K562 (cell line): ENCODE measurements around the gene CUTC. TPM values are rescaled to one million over a fixed set of nuclear protein-coding genes. Genes with fewer than 3 reads are reported as not detected.
A peak's percentile ranks its signal among the peaks of the same experiment; 100 is the strongest.

ENCODE experiments used
- BDP1 ChIP-seq: IDR thresholded peaks from 3 replicates; pipeline ENCODE4 v1.6.1; 2011; ENCODE audit not compliant: insufficient read length, insufficient read depth
- BRD4 ChIP-seq: fragments of 200-600 bp; sonication (generic); IDR thresholded peaks from 2 replicates; pipeline ENCODE4 v1.6.1; 2017; ENCODE audit warnings: inconsistent platforms
- JUND ChIP-seq, 2 experiments: IDR thresholded peaks; 2 replicates in 1 of 2; 3 replicates in 1 of 2; pipeline ENCODE4 v1.6.1; 2011; ENCODE audit warnings: borderline replicate concordance in 2 of 2, low read depth in 2 of 2, low read length in 2 of 2, improper control_type of control experiment in 1 of 2, missing biosample characterization in 1 of 2, missing genetic modification characterization in 1 of 2, missing genetic modification reagents in 1 of 2
- MCM5 ChIP-seq: fragments of 450-650 bp; IDR thresholded peaks from 2 replicates; pipeline ENCODE4 v1.6.1; 2016; ENCODE audit warnings: low read depth
- MEIS2 ChIP-seq: fragments of 450-650 bp; IDR thresholded peaks from 2 replicates; pipeline ENCODE4 v1.6.1; 2014; ENCODE audit warnings: mild to moderate bottlenecking; ENCODE audit not compliant: partially characterized antibody
- OTX1 ChIP-seq: fragments of 450-650 bp; formaldehyde crosslinking; IDR thresholded peaks from 2 replicates; pipeline ENCODE4 v1.4.0; 2022; ENCODE audit warnings: mild to moderate bottlenecking
- PBX2 ChIP-seq, 2 experiments: IDR thresholded peaks in 1 of 2; conservative IDR thresholded peaks in 1 of 2; 2 replicates each; pipeline ENCODE4 v1.6.1; 2016; ENCODE audit warnings: low read depth in 2 of 2, mild to moderate bottlenecking in 1 of 2, missing compliant biosample characterization in 1 of 2, missing genetic modification characterization in 1 of 2, moderate library complexity in 1 of 2
- RCOR1 ChIP-seq, 2 experiments: IDR thresholded peaks; 2 replicates each; pipeline ENCODE4 v1.6.1; 2012; ENCODE audit warnings: low read depth in 2 of 2, low read length in 2 of 2, borderline replicate concordance in 1 of 2, improper control_type of control experiment in 1 of 2
- SUPT5H ChIP-seq: fragments of 450-650 bp; IDR thresholded peaks from 2 replicates; pipeline ENCODE4 v1.6.1; 2016
- TRIM24 ChIP-seq, 2 experiments: fragments of 450-650 bp; IDR thresholded peaks; 2 replicates each; pipeline ENCODE4 v1.6.1; 2016
- ZBTB11 ChIP-seq, 3 experiments: fragments of 200-800 bp in 1 of 3; fragments of 250-450 bp in 1 of 3; fragments of 450-650 bp in 1 of 3; sonication (Bioruptor Pico) in 1 of 3; sonication (Bioruptor generic) in 1 of 3; formaldehyde crosslinking in 1 of 3; IDR thresholded peaks; 2 replicates each; pipeline versions ENCODE4 v1.6.1 to v1.8.0; 2016 to 2022; ENCODE audit warnings: mild to moderate bottlenecking in 2 of 3, missing genetic modification characterization in 2 of 3, missing compliant biosample characterization in 1 of 3, moderate library complexity in 1 of 3
- ZBTB26 ChIP-seq: fragments of 450-650 bp; formaldehyde crosslinking; IDR thresholded peaks from 2 replicates; pipeline ENCODE4 v1.4.0; 2022; ENCODE audit warnings: missing genetic modification characterization
- ZBTB34 ChIP-seq: fragments of 250-450 bp; sonication (Bioruptor Pico); IDR thresholded peaks from 2 replicates; pipeline ENCODE4 v1.8.0; 2021; ENCODE audit warnings: mild to moderate bottlenecking, moderate library complexity
- ZFPM2 ChIP-seq: fragments of 250-450 bp; sonication (Bioruptor Pico); IDR thresholded peaks from 2 replicates; pipeline ENCODE4 v1.5.1; 2022; ENCODE audit warnings: mild to moderate bottlenecking
- ZZZ3 ChIP-seq: fragments of 450-650 bp; IDR thresholded peaks from 2 replicates; pipeline ENCODE4 v1.6.1; 2016; ENCODE audit warnings: antibody characterized with exemption, mild to moderate bottlenecking, moderate library complexity
- polyA plus RNA-seq, 8 experiments: library from polyadenylated mRNA; depleted of rRNA in 4 of 8; stranded (reverse) in 5 of 8; unstranded in 3 of 8; fragments of >200 nt; fragmentation: Nextera tagmentation in 2 of 8; fragmentation: Illumina TruSeq in 1 of 8; extraction: Ambion mirVana in 2 of 8; extraction: Trizol in 1 of 8; gene quantifications; 2 replicates each; pipeline versions ENCODE4 v1.2.1 to v1.2.3, GENCODE V29; 2011 to 2014; ENCODE audit warnings: inconsistent platforms in 1 of 8, missing spikeins in 1 of 8
- total RNA-seq, 7 experiments: library from RNA; depleted of rRNA in 6 of 7; stranded (reverse); fragments of >200 nt in 6 of 7; fragmentation: Illumina TruSeq in 2 of 7; extraction: Trizol in 2 of 7; gene quantifications; 2 replicates each; pipeline versions ENCODE4 v1.2.1 to v1.2.3, GENCODE V29; 2011 to 2021; ENCODE audit warnings: low replicate concordance in 1 of 7
- TF ChIP-seq, protein P1 (sequence below): fragments of 450-650 bp; IDR thresholded peaks from one replicate; pipeline ENCODE4 v1.6.1; 2018; ENCODE audit warnings: mild to moderate bottlenecking, moderate library complexity; ENCODE audit not compliant: partially characterized antibody

CUTC gene
- total and polyA plus RNA-seq, 9 of the 15 experiments (the other 6 are each of a cell fraction or from before 2014, with no cell fraction given): 18.6 to 69.3 (median 32.3) TPM

- TF ChIP-seq BDP1: no peak
- no peak for TF ChIP-seq BRD4
- peak; percentile 96 for TF ChIP-seq JUND (IDR thresholded peaks at IDR 0.05; ENCODE audit: borderline replicate concordance, low read depth, low read length)
- peak; percentile 98 for TF ChIP-seq JUND (tag; IDR thresholded peaks at IDR 0.05; ENCODE audit: borderline replicate concordance, low read depth, low read length)
- no peak for TF ChIP-seq OTX1 (CRISPR knock-in tag)
- peak; percentile 85 for TF ChIP-seq MEIS2
- TF ChIP-seq ZBTB34 (CRISPR knock-in tag): no peak
- TF ChIP-seq, protein P1, sequence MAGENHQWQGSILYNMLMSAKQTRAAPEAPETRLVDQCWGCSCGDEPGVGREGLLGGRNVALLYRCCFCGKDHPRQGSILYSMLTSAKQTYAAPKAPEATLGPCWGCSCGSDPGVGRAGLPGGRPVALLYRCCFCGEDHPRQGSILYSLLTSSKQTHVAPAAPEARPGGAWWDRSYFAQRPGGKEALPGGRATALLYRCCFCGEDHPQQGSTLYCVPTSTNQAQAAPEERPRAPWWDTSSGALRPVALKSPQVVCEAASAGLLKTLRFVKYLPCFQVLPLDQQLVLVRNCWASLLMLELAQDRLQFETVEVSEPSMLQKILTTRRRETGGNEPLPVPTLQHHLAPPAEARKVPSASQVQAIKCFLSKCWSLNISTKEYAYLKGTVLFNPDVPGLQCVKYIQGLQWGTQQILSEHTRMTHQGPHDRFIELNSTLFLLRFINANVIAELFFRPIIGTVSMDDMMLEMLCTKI: no peak
- TF ChIP-seq TRIM24 (IDR thresholded peaks at IDR 0.05): peak; percentile 75 to 78
- TF ChIP-seq ZFPM2 (CRISPR knock-in tag): no peak
- no peak for TF ChIP-seq PBX2 (CRISPR knock-in tag; IDR thresholded peaks at IDR 0.05; ENCODE audit: low read depth)
- TF ChIP-seq PBX2 (tag; conservative IDR thresholded peaks at IDR 0.05; ENCODE audit: low read depth): peak; percentile 79
- no peak for TF ChIP-seq ZBTB11 (CRISPR knock-in tag; IDR thresholded peaks at IDR 0.05)
- TF ChIP-seq ZBTB26 (CRISPR knock-in tag): no peak
- TF ChIP-seq RCOR1 (IDR thresholded peaks at IDR 0.05; ENCODE audit: borderline replicate concordance in 1 of 2, low read depth in 2 of 2, low read length in 2 of 2): peak in 1 of 2 experiments; percentile 83; a peak in 1 of 4 replicates
- no peak for TF ChIP-seq SUPT5H
- no peak for TF ChIP-seq MCM5
- no peak for TF ChIP-seq ZZZ3
These were observed 43.8 kb downstream of the CUTC start (continued) for GRCh38 chr10:99775850-99776249.
